Aorta (tissue), 5 donors: Measurements from ENCODE around the gene CLDN20. TPM values are rescaled to one million over a fixed set of nuclear protein-coding genes. Genes with fewer than 3 reads are reported as not detected.
"Not testable (repeated sequence)": the region's sequence is repeated elsewhere in the genome, so short reads cannot be mapped to it uniquely, and the experiment has no call there.

Experiments
- ATAC-seq: fragments of 200-7000 bp; cut with Tn5 transposase; one replicate; pipeline ENCODE4 v1.9.1; 2022; ENCODE audit warnings: moderate library complexity; ENCODE audit not compliant: low FRiP score
- DNase-seq, 2 donors: peaks; one replicate each; pipeline ENCODE4 v3.0.0-alpha.2; 2020
- H3K27ac ChIP-seq, 2 donors: one replicate each; pipeline ENCODE4 v1.5.1; 2013; ENCODE audit warnings: low read length in 2 of 2, mild to moderate bottlenecking in 2 of 2, moderate library complexity in 2 of 2, control low read depth in 1 of 2, inconsistent platforms in 1 of 2, low read depth in 1 of 2
- H3K27me3 ChIP-seq, 2 donors: one replicate each; pipeline ENCODE4 v1.6.1; 2013; ENCODE audit warnings: control low read depth in 1 of 2, low read length in 1 of 2, mild to moderate bottlenecking in 1 of 2, moderate library complexity in 1 of 2; ENCODE audit not compliant: insufficient read depth in 2 of 2, control insufficient read depth in 1 of 2
- H3K36me3 ChIP-seq, 2 donors: one replicate each; pipeline ENCODE4 v1.6.1; 2013; ENCODE audit warnings: control low read depth in 1 of 2, low read length in 1 of 2, mild to moderate bottlenecking in 1 of 2; ENCODE audit not compliant: insufficient read depth in 2 of 2, control insufficient read depth in 1 of 2
- H3K4me1 ChIP-seq, 2 donors: one replicate each; pipeline ENCODE4 v1.6.1; 2013; ENCODE audit warnings: low read length in 2 of 2, control low read depth in 1 of 2, mild to moderate bottlenecking in 1 of 2, moderate library complexity in 1 of 2; ENCODE audit not compliant: insufficient read depth in 2 of 2, control insufficient read depth in 1 of 2
- H3K4me3 ChIP-seq, 2 donors: one replicate each; pipeline ENCODE4 v1.5.1; 2013; ENCODE audit warnings: low read length in 2 of 2, control low read depth in 1 of 2, mild to moderate bottlenecking in 1 of 2
- H3K9me3 ChIP-seq: one replicate; pipeline ENCODE4 v1.6.1; 2013; ENCODE audit warnings: mild to moderate bottlenecking, low read length; ENCODE audit not compliant: control insufficient read depth
- WGBS, 2 donors: extraction: QIAGEN DNeasy Blood & Tissue Kit; methylation state at CpG; one replicate each; pipeline ENCODE4 v1.1.7; 2013; 5-methylcytosine and 5-hydroxymethylcytosine counted together
- intact Hi-C, 2 donors: fragments of 100-400 bp; cut with DNase I; formaldehyde crosslinking; loops; one replicate each; pipeline versions ENCODE4 v1.14.2 to v1.15.0; 2022
- polyA plus RNA-seq, 2 donors: library from polyadenylated mRNA; stranded (reverse); fragments of 200-250 nt; gene quantifications; one replicate each; pipeline ENCODE4 v1.2.3, GENCODE V29; 2013
- total RNA-seq, 2 donors: library from RNA; stranded (reverse); fragmentation: NEBNext Ultra II Directional; extraction: Animal tissue kit (Norgen Biotek cat#: 25700); gene quantifications; one replicate each; pipeline ENCODE4 v1.2.1, GENCODE V29; 2021
- donor health status: healthy with polysubstance abuse.
- donor health status: Bipolar disorder and iron deficiency.
- donor health status: DM: no; HTN: no; CAD: no.
- donor health status: DM: no; HTN: no; CAD: no.
- donor health status: DM: yes; HTN: yes; CAD: no.

CLDN20 gene
- total and polyA plus RNA-seq, 4 donors, result not detected

DNA sequence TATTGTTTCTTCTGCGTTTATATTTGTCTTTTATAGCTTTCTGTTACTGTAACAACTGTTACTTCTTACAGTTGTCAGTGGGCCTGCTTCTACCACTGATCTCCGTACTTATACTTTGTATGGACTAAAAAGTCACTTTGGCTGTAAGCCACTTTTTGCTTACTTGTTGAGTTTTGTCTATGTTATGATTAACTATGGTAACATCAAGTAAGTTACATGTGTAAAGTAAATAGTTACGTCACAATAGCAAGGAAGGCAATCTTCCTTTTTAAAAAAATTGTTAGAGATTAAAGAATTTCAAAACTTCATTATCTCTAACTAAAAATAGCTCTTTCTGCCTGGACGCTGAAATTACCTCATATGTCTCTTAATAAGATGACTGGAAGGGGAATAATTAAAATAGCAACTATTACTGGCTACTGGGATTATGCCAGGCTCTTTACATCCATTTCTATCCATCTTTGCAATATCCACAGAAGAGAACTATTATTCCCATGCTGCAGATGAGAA is 39.6 kb downstream of the CLDN20 start:
- Histone ChIP-seq H3K4me3 (no peak overlapping the region), H3K9me3 (no peaks in the 10 kb centered on the region), H3K27me3 (no peaks in the 10 kb centered on the region), H3K4me1 (no peaks in the 10 kb centered on the region), H3K36me3 (peaks cover 0 to 3% of the 10 kb centered on the region in 2 donors), H3K27ac (no peak overlapping the region)
- 38 to 57% methylated on average over 4 of the region's 4 CpGs for WGBS, 2 donors
- intact Hi-C loops, result no loop called here
- DNase-seq (no peak), ATAC-seq (no peak)

DNA sequence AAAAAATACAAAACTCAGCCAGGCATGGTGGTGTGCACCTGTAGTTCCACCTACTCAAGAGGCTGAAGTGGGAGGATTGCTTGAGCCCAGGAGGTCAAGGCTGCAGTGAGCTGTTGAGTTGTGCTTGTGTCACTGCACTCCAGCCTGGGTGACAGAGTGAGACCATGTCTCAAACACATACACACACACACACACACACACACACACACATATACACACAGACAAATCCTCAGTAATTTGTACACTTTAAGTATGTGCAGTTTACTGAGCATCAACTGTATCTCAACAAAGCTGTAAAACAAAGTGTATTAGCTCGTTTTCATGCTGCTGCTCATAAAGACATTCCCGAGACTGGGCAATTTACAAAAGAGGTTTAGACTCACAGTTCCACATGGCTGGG is 43.1 kb downstream of the CLDN20 start:
- H3K4me3 ChIP-seq, result no peak overlapping the region
- peaks cover 0 to 3% of the 10 kb centered on the region in 2 donors for H3K36me3 ChIP-seq
- no peak overlapping the region for H3K27ac ChIP-seq
- no peak for ATAC-seq
- H3K27me3 ChIP-seq, result no peaks in the 10 kb centered on the region
- no peaks in the 10 kb centered on the region for H3K9me3 ChIP-seq
- 92 to 94% methylated on average over 2 of the region's 2 CpGs for WGBS, 2 donors
- no peak for DNase-seq
- no peaks in the 10 kb centered on the region for H3K4me1 ChIP-seq
- intact Hi-C loops, result no loop called here

DNA sequence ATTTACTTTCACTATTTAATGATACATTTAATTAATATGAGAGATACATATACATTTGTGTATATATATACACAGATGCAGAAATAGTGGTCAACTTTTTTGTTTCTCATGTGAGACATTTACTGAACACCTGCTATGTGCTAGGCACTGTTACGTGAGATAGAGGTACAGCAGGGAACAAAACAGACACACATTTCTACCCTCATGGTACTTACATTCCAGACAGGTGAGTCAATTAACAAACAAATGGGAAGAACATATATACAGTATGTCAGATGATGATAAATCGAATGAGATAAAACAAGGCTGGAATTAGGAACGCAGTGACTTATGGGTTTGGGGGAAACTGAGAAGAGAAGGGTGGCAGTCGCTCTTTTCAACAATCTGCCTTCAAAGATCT is 45.3 kb downstream of the CLDN20 start:
- H3K27ac ChIP-seq, result no peak overlapping the region
- peaks cover 0 to 3% of the 10 kb centered on the region in 2 donors for H3K36me3 ChIP-seq
- intact Hi-C loops, result no loop called here
- no peaks in the 10 kb centered on the region for H3K27me3 ChIP-seq
- no peaks in the 10 kb centered on the region for H3K9me3 ChIP-seq
- peaks cover 0 to 2% of the 10 kb centered on the region in 2 donors for H3K4me1 ChIP-seq
- DNase-seq, result no peak
- no peak for ATAC-seq
- no peak overlapping the region for H3K4me3 ChIP-seq
- WGBS, 2 donors, result 73 to 79% methylated on average over 4 of the region's 4 CpGs

DNA sequence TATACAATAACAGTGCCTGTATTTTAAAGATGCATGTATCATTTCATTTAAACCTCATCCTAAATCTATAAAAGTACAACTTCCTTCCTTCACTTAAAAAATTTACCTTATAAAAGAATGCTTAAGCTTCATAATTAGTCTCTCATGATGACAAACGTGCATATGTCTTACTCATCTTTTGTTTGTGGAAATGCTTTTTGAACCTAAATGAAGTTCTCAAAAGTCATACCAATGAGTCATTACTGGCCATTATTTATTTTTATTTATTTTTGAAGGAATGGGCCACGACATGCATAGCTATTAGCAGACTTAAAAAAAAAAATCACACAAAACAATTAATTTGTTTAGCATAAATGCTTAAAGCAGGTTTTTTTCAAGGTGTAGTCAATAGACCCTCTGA is 46.8 kb downstream of the CLDN20 start:
- WGBS, 2 donors, result 57 to 61% methylated on average over 2 of the region's 2 CpGs
- H3K4me1 ChIP-seq, result peaks cover 0 to 2% of the 10 kb centered on the region in 2 donors
- ATAC-seq, result no peak
- DNase-seq, result no peak
- H3K4me3 ChIP-seq, result no peak overlapping the region
- no peaks in the 10 kb centered on the region for H3K9me3 ChIP-seq
- peaks cover 0 to 3% of the 10 kb centered on the region in 2 donors for H3K36me3 ChIP-seq
- H3K27me3 ChIP-seq, result no peaks in the 10 kb centered on the region
- no peak overlapping the region for H3K27ac ChIP-seq
- intact Hi-C loops, result no loop called here

DNA sequence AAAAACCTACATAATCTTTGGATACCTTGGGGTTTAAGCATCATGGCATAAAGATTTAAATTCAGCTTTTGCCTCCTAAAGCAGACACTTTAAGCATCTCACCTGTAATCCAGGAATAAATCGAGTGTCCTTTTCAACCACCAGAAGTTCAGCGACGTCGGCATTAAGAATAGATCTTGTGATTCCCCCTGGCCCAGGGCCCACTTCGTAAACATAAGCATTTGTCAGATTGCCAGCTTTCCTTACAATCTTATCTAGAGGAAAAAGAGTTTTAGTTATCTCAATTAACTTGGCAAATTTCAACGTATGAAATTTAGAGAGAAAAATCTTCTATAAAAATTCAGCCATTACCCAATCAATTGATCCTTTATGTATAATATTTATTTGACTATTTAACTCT is 47.3 kb downstream of the CLDN20 start:
- peaks cover 0 to 2% of the 10 kb centered on the region in 2 donors for H3K36me3 ChIP-seq
- no peak overlapping the region for H3K27ac ChIP-seq
- H3K9me3 ChIP-seq, result no peaks in the 10 kb centered on the region
- intact Hi-C loops, result no loop called here
- no peaks in the 10 kb centered on the region for H3K27me3 ChIP-seq
- H3K4me3 ChIP-seq, result no peak overlapping the region
- WGBS, 2 donors, result 57 to 67% methylated on average over 6 of the region's 6 CpGs
- ATAC-seq (no peak), DNase-seq (no peak)
- peaks cover 0 to 2% of the 10 kb centered on the region in 2 donors for H3K4me1 ChIP-seq

DNA sequence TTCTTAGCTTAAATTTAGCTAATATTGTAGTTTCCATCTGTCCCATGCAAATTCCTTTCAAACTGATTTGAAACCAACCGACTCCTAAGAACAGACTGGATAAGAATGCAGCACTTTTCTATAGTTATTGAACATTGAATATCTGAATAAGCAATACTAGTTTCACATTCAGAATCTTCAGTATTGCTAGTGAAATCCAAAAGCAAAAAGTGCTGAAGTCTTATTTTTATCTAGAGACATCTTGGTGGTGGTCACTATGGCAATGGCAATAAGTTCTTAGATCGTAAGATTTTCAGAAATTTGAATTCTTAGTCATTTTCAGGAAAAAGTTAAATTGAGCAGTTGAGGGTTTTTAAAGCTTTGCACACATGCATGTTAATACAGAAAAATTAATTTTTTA is 47.8 kb downstream of the CLDN20 start:
- H3K4me1 ChIP-seq, result peaks cover 0 to 2% of the 10 kb centered on the region in 2 donors
- no peak for ATAC-seq
- H3K27ac ChIP-seq, result no peak overlapping the region
- H3K27me3 ChIP-seq, result no peaks in the 10 kb centered on the region
- WGBS, 2 donors, result 86 to 97% methylated on average over 2 of the region's 2 CpGs
- H3K36me3 ChIP-seq, result no peaks in the 10 kb centered on the region
- no peak overlapping the region for H3K4me3 ChIP-seq
- intact Hi-C loops, result no loop called here
- no peaks in the 10 kb centered on the region for H3K9me3 ChIP-seq
- no peak for DNase-seq

DNA sequence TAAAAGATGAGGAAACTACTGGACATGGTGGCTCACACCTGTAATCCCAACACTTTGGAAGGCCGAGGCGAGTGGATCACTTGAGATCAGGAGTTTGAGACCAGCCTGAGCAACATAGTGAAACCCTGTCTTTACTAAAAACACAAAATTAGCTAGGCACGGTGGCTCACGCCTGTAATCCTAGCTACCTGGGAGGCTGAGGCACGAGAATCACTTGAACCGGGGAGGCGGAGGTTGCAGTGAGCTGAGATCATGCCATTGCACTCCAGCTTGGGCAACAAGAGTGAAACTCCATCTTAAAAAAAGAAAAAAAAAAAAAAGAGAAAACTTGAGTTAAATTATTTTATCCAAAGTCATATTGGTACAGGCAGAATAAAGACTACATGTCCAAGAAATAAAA is 49.1 kb downstream of the CLDN20 start:
- H3K4me3 ChIP-seq, H3K27ac ChIP-seq, H3K9me3 ChIP-seq, H3K36me3 ChIP-seq, ATAC-seq, intact Hi-C loops, DNase-seq, H3K27me3 ChIP-seq, H3K4me1 ChIP-seq: not testable (repeated sequence)
- WGBS, 2 donors, result 91 to 93% methylated on average over 7 of the region's 7 CpGs

DNA sequence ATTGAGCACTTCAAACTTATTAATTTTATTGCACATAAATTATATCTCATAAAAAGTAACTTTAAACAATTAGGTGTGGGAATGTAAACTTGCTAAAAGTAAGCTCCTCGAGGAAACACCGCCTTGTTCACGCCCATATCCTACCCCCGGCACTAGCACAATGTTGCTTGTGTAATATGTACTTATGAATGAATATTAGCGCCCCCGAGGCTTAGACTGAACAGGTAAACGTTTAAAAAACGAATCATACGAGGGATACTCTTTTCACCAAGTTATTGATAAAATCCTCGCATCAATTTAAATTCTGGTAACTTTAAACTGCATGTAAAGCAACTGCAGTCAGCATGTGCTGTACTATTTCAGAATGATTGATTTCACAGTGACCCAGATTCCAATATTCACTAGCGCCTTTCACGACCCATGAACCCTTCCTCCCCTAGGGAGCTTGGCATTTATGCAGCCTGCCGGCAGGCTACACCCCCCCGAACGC is 49.8 kb downstream of the CLDN20 start:
- peaks cover 0 to 2% of the 10 kb centered on the region in 2 donors for H3K4me1 ChIP-seq
- peak overlapping the region; percentile 51 to 85 for H3K4me3 ChIP-seq
- H3K36me3 ChIP-seq, result no peaks in the 10 kb centered on the region
- H3K27ac ChIP-seq, result peak overlapping the region in 1 of 2 donors; percentile 65
- 1% methylated on average over 15 of the region's 15 CpGs for WGBS, 2 donors
- DNase-seq (no peak), ATAC-seq (no peak)
- intact Hi-C loops, result no loop called here
- no peaks in the 10 kb centered on the region for H3K27me3 ChIP-seq
- no peaks in the 10 kb centered on the region for H3K9me3 ChIP-seq

DNA sequence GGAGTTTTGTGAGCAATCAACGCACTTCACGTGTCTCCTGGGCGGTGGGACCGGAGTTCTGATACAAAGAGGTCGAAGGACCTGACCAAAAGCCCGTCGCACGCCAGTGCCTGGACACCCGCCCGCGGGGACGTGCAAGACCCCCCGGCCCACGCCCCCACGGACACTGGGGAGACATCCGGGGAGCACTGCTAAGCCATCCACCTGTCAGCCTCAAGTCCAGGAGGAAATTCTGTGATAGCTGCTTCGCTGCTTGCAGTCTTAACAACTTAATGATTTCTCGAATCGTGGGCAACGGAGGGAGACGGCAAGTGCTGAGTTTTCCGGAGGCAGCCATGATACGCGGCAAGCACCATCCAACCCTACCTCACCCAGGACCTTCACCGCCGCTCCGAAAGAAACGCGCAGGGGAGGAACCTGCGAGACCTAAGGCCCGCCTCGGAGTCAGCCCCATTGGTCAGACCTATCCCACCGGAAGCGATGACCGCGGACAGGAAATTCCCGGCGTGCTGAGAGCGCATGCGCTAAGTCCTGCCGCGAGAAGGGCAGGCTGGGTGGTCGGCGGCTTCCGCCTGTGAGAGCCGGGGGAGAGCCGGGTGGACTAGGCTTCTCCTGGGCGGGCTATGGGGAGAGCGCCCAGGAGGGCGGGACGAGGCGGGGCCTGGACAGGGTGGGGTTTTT is 50.4 kb downstream of the CLDN20 start, which contains the start of gene TFB1M:
Gene TFB1M (minus strand): TSS at position 393 of the 681 bp plus-strand sequence. CDS start 56 bp downstream, at position 337.
- Histone ChIP-seq H3K4me1 (peaks cover 0 to 2% of the 10 kb centered on the region in 2 donors), H3K36me3 (no peaks in the 10 kb centered on the region), H3K9me3 (no peaks in the 10 kb centered on the region), H3K27ac (peak within 1 kb of the TSS in 1 of 2 donors; percentile 65), H3K4me3 (peak within 1 kb of the TSS; percentile 51 to 85), H3K27me3 (no peaks in the 10 kb centered on the region)
- intact Hi-C loops, result no loop called here
- DNase-seq (peak; percentile 99), ATAC-seq (peak; percentile 100)
- WGBS, 2 donors, result 0 to 1% methylated on average over 51 to 52 of the region's 52 CpGs
